Epithelial cell of esophagus (primary cell): ENCODE results near the gene CCL20.

Experiments
- DNase-seq: peaks from one replicate; pipeline ENCODE4 v3.0.0; 2010; ENCODE audit warnings: low read depth
- H3K4me3 ChIP-seq: 2 replicates; pipeline ENCODE4 v1.5.1; 2011; ENCODE audit warnings: mild to moderate bottlenecking, low read length, control low read depth
- CTCF ChIP-seq: IDR thresholded peaks from 2 replicates; pipeline ENCODE4 v1.5.1; 2011; ENCODE audit warnings: low read depth, mild to moderate bottlenecking, low read length, control low read depth, inconsistent platforms; ENCODE audit not compliant: insufficient read depth; ENCODE audit errors: missing control alignments

The CCL20 gene

GRCh38 chr2:227862227-227862740 lies 48.6 kb downstream of the CCL20 start:
- no peak overlapping the region for H3K4me3 ChIP-seq
- peak; percentile 68 for TF ChIP-seq CTCF
- DNase-seq: peak; percentile 76

DNA sequence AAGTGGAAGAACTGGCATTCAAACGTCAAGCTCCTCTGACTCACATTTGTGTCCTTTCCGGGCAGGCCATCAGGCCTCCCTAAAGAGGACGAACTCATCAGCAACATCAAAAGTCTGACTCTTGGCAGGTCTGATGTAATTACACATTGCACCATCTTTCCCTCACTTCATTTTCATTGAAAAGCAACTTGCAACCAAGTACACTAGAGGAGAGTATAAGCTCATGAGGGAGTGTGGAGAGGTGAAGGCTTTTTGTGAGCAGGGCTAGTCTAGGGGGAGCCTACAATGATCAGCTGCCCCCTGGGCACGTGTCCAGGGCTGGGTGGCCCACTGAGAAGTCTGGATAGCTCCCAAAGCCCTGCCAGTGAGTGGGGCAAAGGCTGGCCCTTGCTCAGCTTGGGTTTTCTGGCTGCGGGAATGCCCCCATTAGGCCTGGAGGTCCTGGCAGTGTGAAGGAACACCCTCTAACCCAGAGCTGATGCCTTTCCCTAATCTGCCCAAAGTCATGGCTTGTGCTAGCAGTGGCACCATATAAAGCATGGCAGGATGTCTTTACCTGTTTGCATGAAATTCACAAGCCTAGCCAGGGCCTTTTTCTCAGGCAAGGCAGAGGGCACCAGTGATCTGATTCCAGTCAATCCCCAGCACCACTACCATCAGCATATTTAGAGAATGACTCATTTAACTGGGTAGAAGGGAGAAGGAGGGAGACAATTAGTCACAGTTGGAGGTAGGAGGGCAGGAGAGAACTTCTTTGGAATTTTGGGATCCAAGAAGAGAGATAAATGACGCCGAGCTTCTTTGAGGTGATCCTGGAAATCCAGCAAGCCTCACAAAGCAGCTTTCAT lies 49.3 kb downstream of the CCL20 start:
- H3K4me3 ChIP-seq: no peak overlapping the region
- peak; percentile 30 for TF ChIP-seq CTCF
- DNase-seq: peak; percentile 93

DNA sequence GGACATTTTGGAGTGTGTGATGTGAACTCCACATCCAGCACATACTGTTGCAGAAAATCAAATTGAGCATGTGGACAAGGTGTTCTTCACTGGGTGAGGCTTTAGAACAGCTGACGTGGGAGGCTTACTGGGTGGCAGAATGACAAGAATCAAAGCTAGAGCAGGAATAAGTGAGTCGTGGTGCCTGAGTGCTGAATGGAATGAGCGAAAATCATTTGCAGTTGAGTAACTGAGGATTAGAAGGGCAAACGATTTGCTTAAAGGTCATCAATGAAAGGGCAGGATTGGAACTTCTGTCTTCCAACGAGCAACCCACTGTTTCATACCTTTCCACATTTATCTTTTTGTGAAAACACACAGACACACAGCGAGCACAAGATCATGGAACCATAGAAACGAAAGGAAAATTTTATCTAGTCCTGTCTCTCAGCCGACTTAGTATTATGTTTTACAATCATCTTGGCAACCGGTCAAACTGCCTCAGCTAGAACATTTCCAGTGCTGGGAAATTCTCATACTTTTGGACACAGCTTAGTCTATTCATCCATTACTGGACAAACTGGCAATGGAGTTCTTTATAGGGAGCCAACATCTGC lies 50.6 kb downstream of the CCL20 start:
- H3K4me3 ChIP-seq: no peak overlapping the region
- no peak for TF ChIP-seq CTCF
- DNase-seq: no peak

- DNase-seq: no peak
- H3K4me3 ChIP-seq: no peak overlapping the region
- TF ChIP-seq CTCF: no peak
Measured at GRCh38 chr2:227865291-227865690, 51.6 kb downstream of the CCL20 start.
